ENCODE measurements around the gene ACADSB.

Gene ACADSB

GRCh38 chr10:123103944-123104343 lies 95.1 kb downstream of the ACADSB start:
- no peak for DNase-seq
